Activated naive CD4-positive, alpha-beta T cell treated with anti-CD3 and anti-CD28 coated beads, Interleukin-2, amount 10 ng/mL, durations not matched to agents 5 hours and 36 hours (primary cell): Measurements from ENCODE around the gene DNAH1. TPM values are rescaled to one million over a fixed set of nuclear protein-coding genes. Genes with fewer than 3 reads are reported as not detected.

ENCODE experiments used
- microRNA-seq: library from miRNA; unstranded; fragments of <30 nt; microRNA quantifications from one replicate; pipeline ENCODE4 v1.2.0, GENCODE V29; 2022; ENCODE audit warnings: borderline microRNAs expressed, borderline replicate concordance
- total RNA-seq, 2 experiments: library from RNA; stranded (reverse); gene quantifications; one replicate each; pipeline ENCODE4 v1.2.3, GENCODE V29; 2021

Gene DNAH1
- total RNA-seq = 10 to 100 TPM; 26.3 to 27.1 TPM

GRCh38 chr3:52315977-52316764 lies at the start of gene DNAH1:
DNAH1 (plus strand) TSS chr3:52316319; CDS start chr3:52322443, 6,124 bp downstream.

GRCh38 chr3:52278510-52279069 lies 37.5 kb upstream of the DNAH1 start, which contains the start of gene WDR82:
WDR82 (minus strand) TSS chr3:52278649; CDS start chr3:52278361, 288 bp downstream.

GRCh38 chr3:52444860-52445793 lies 129.0 kb downstream of the DNAH1 start, which contains the start of gene SEMA3G:
SEMA3G (minus strand) TSS chr3:52445103; CDS start chr3:52445027, 76 bp downstream.

Small RNAs within 50 kb of the gene (microRNA-seq; reads per million reads assigned to microRNA genes)
- gene MIR135A1 (not detected), gene MIRLET7G (213,253 reads per million, percentile 100 among the genes with 10 or more reads in this experiment)

Other genes starting within 250 kb of the DNAH1 start
- 10 to 100 TPM; 19.1 to 20.2 TPM for gene POC1A, start 161.9 kb upstream of the DNAH1 start, total RNA-seq
- 10 to 100 TPM; 43.4 to 45.6 TPM for gene ALAS1, start 118.2 kb upstream of the DNAH1 start, total RNA-seq
- under 1 TPM; 0.14 to 0.45 TPM for gene TLR9, start 90.7 kb upstream of the DNAH1 start, total RNA-seq
- 100 to 1,000 TPM; 116 to 131 TPM for gene TWF2, start 77.2 kb upstream of the DNAH1 start, total RNA-seq
- gene PPM1M, start 70.6 kb upstream of the DNAH1 start, total RNA-seq = 100 to 1,000 TPM; 104 to 109 TPM
- gene WDR82, start 37.7 kb upstream of the DNAH1 start, total RNA-seq = 100 to 1,000 TPM; 139 to 141 TPM
- 10 to 100 TPM; 35.3 TPM for gene GLYCTK, start 28.5 kb upstream of the DNAH1 start, total RNA-seq
- 10 to 100 TPM; 87.8 to 90.6 TPM for gene BAP1, start 93.7 kb downstream of the DNAH1 start, total RNA-seq
- 10 to 100 TPM; 17.1 to 19.7 TPM for gene PHF7, start 94.3 kb downstream of the DNAH1 start, total RNA-seq
- gene SEMA3G, start 128.8 kb downstream of the DNAH1 start, total RNA-seq = not detected
- gene TNNC1, start 137.7 kb downstream of the DNAH1 start, total RNA-seq = 1 to 10 TPM; 1.9 to 2.1 TPM
- gene NISCH, start 139.3 kb downstream of the DNAH1 start, total RNA-seq = 10 to 100 TPM; 86.5 to 90.2 TPM
- not detected for gene STAB1, start 179.0 kb downstream of the DNAH1 start, total RNA-seq
- 10 to 100 TPM; 23.6 to 27.3 TPM for gene NT5DC2, start 217.5 kb downstream of the DNAH1 start, total RNA-seq
- 1 to 10 TPM; 9.2 to 9.6 TPM for gene UQCC5, start 220.3 kb downstream of the DNAH1 start, total RNA-seq